Measurements from ENCODE around the gene RAD50. TPM values are rescaled to one million over a fixed set of nuclear protein-coding genes. Genes with fewer than 3 reads are reported as not detected.
"Not testable (repeated sequence)": the region's sequence is repeated elsewhere in the genome, so short reads cannot be mapped to it uniquely, and the experiment has no call there.

The RAD50 gene
- 10 to 100 TPM; 41.5 to 43.3 TPM for total RNA-seq

DNA sequence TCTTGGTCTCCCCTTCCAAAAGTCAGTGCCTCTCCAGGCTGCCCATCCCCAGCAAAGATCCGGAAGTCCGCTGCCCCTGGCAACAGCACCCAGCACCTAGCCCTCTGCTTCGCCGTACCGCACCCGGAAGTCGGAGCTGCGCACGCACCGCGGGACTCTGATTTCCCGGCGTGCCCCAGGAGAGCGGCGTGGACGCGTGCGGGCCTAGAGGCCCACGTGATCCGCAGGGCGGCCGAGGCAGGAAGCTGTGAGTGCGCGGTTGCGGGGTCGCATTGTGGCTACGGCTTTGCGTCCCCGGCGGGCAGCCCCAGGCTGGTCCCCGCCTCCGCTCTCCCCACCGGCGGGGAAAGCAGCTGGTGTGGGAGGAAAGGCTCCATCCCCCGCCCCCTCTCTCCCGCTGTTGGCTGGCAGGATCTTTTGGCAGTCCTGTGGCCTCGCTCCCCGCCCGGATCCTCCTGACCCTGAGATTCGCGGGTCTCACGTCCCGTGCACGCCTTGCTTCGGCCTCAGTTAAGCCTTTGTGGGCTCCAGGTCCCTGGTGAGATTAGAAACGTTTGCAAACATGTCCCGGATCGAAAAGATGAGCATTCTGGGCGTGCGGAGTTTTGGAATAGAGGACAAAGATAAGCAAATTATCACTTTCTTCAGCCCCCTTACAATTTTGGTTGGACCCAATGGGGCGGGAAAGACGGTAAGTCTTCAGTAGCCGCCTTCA is at the start of gene RAD50:
Gene RAD50, plus strand, starts transcription at position 215 of the 715 bp plus-strand sequence. Its CDS starts 348 bp downstream, at position 563.
- ChIA-PET POLR2A (interaction anchor here (0.5 to 1.3 kb wide), 7 partner anchors 9 to 181 kb away, joined by 3 to 6 read pairs (median 4); partner anchors contain the start of genes IRF1 and KIF3A), CTCF (interaction anchor here (0.7 to 1.2 kb wide), 3 partner anchors 31 to 263 kb away, joined by 4 read pairs; no protein-coding TSS in a partner anchor)

DNA sequence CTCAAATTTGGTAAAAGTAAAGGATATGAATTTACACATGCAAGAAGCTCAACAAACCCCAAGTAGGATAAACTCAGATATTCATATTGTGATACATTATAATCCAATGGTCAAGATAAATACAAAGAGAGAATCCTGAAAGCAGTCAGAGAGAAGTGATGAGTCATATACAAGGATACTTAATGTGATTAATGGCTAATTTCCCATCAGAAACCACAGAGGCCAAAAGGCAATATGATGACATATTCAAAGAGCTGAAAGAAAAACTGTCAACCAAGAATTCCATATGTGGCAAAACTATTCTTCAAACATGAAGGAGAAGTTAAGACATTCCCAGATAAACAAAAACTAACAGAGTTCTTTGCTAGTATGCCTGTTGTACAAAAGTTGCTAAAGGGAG is 46.7 kb upstream of the RAD50 start:
- POLR2A ChIA-PET, result no interaction called here
- CTCF ChIA-PET, result interaction anchor here (3.5 kb wide), 1 partner anchor 124 kb away, joined by 11 read pairs; no protein-coding TSS in a partner anchor

DNA sequence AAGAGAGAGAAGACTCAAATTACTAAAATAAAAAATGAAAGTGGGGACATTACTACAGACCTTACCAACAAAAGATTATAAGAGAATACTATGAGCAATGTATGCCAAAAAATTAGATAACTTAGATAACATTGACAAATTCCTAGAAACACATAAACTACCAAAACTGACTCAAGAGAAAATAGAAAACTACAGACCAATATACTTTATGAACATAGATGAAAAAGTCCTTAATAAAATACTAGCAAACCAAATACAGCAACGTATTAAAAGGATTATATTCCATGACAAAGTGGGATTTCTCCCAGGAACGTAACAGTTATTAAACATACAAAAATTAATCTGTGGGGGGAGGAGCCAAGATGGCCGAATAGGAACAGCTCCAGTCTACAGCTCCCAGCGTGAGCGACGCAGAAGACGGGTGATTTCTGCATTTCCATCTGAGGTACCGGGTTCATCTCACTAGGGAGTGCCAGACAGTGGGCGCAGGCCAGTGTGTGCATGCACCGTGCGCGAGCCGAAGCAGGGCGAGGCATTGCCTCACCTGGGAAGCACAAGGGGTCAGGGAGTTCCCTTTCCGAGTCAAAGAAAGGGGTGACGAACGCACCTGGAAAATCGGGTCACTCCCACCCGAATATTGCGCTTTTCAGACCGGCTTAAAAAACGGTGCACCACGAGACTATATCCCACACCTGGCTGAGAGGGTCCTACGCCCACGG is 43.0 kb upstream of the RAD50 start:
- CTCF ChIA-PET, POLR2A ChIA-PET: not testable (repeated sequence)

DNA sequence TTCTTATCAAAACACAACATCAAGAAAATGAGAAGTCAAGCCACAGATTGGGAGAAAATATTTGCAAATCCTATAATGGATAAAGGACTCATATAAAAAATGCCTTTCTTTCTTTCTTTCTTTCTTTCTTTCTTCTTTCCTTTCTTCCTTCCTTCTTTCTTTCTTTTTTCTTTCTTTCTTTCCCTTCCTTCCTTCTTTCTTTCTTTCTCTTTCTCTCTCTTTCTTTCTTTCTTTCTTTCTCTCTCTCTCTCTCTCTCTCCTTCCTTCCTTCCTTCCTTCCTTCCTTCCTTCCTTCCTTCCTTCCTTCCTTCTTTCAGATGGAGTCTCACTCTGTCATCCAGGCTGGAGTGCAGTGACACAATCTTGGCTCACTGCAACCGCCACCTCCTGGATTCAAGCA is 34.7 kb upstream of the RAD50 start:
- POLR2A ChIA-PET, CTCF ChIA-PET: not testable (repeated sequence)

DNA sequence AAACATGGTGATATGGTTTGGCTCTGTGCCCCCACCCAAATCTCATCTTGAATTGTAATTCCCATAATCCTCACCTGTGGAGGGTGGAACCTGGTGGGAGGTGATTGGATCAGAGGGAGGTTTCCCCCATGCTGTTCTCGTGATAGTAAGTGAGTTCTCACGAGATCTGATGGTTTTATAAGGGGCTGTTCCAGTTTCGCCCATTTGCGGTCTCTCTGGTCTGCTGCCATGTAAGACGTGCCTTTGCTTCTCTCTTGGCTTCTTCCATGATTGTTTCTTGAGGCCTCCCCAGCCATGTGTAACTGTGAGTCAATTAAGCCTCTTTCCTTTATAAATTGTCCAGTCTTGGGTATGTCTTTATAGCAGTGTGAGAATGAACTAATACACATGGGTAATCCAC is 31.9 kb upstream of the RAD50 start:
- CTCF ChIA-PET, result interaction anchor here (1.4 kb wide), 1 partner anchor 290 kb away, joined by 5 read pairs; no protein-coding TSS in a partner anchor
- POLR2A ChIA-PET, result not testable (repeated sequence)

DNA sequence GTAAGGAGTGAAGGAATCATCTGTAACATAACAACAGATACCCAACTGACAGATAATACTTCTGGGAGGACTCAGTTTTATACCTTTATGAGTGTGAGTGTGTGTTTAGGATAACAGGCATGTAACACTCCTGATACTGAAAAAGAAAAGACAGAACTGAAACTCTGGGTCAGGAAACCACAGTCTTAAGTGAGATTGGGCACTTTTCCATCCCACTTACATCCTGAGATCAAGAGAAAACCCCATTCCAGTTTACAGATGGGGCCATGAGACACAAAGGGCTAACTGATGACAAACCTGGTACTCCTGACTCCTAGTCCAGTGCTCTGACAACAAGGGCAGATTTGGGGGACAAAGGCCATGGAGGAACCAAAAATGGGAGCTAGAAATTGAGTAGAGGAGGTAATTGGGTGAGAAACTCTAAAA is 31.5 kb upstream of the RAD50 start:
- CTCF ChIA-PET, result interaction anchor here (1.0 to 2.5 kb wide), 7 partner anchors 24 to 295 kb away, joined by 3 to 6 read pairs (median 4); partner anchors contain the start of gene RAD50

DNA sequence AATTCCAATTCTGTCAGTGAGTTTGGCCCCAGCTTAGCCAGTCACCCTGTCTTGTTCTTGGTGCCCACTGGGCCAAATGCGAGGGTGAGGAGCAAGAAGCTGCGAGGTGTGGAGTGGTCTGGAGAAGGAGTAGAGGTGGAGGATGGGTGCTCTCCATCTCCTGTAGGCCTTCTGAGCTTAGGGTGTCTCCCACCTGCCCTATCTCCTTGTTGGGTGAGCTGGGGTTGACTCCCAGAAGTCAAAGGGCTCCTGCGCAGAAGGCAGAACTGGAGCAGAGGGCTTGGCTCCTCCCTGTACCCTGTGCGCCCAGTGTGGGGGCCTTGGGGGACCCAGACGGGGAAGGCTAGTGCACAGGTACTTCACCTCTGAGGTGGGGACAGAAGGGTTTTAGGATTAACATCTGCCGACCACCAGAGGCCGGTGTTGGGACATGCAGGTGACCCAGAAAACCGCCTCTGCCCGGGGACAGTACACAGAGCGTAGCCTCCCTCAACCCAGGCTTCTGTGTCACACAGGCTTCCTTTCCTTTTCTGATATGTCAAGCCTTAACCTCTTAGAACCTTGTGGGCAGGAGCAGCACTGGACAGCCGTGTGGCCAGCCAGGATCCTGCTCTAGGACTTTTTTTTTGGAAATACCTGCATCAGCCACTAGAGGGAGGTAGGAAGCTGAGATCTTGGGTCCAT is 30.3 kb upstream of the RAD50 start:
- CTCF ChIA-PET, result interaction anchor here (0.6 to 3.6 kb wide), 35 partner anchors 10 to 461 kb away, joined by 3 to 17 read pairs (median 4); partner anchors contain the start of gene RAD50

More for the DNA sequence above, 31.5 kb upstream of the RAD50 start:
- POLR2A ChIA-PET, result no interaction called here

DNA sequence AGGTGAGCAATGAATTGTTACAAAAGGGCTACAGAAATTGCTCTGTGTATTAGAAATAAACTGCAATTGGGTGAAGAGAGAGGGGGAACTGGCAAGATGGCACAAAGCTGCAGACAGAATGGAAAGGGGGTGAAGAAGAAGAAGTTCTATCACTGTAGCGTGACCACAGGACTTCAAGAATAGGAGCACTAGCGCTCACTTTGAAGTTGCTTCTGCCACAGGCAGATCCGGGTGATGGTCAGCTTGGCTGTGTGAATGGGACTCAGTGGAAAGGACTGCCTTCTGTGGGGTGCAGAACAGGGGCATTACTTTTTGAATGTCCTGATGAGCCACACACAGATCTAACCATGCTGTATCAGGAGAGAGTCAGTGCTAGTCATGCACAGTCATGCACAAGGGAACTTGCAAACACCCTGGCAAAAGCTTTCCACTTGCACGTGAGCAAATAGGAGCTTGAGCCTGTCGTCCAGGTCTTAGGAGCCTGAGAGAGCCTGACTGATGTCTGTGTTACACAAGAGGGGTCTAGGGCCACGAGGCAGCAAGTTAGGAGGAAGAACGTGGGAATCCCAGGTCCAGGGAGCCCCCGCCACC is 29.7 kb upstream of the RAD50 start:
- ChIA-PET POLR2A (no interaction called here), CTCF (interaction anchor here (0.6 to 3.6 kb wide), 30 partner anchors 10 to 462 kb away, joined by 3 to 17 read pairs (median 4); no protein-coding TSS in a partner anchor)

More for the DNA sequence above, 30.3 kb upstream of the RAD50 start:
- POLR2A ChIA-PET, result no interaction called here

DNA sequence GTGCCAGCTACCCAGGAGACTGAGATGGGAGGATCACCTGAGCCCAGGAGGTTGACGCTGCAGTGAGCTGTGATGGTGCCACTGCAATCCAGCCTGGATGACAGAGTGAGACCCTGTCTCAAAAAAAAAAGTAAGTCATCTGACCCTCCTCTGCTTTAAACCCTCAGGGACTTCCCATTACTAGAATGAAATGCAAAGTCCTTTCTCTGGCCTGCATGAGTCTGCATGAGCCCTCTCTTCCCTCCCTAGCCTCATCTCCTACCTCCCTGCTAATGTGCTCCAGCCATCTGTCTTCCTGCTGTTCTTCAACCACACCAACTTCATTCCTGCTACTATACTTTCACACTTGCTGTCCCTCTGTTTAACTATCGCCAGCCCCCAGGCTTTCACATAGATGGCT is 28.8 kb upstream of the RAD50 start:
- ChIA-PET POLR2A (no interaction called here), CTCF (interaction anchor here (1.2 to 3.6 kb wide), 9 partner anchors 19 to 296 kb away, joined by 3 to 17 read pairs (median 5); no protein-coding TSS in a partner anchor)

DNA sequence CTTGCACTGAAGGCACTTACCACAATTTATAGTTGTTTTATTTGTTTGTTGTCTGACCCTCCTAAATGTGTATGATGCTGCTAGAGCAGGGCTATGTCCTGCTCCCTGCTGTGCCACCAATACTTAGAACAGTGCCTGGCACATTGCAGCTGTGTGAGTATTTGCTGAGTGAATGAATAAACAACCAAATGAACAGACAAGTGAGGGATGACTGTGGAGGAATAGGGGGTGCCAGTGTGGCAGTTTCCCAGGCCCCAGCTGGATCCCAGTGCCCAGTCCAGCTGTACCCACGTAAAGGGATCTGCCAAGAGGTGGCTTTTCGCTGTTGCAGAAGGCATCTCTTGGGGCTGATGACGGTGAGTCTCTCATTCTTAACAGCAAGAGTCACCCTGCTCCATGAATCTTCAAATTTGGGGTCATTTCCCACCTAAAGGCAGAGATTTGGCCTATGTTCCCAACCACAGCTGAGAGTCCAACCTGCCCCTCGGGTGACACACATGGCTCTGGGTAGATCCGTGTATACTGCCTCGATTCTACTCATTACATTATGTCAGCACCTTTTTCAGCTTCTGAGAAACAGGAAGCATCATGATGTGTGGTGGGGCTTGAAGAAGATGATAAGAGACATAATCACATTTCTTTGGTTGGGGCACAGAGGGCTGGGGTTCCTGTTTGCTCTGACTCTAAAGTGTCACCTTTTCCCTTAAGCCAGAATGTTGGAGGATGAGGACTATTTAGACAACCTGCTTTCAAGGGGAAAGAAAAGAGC is 27.7 kb upstream of the RAD50 start:
- POLR2A ChIA-PET, result interaction anchor here (0.6 kb wide), 1 partner anchor 49 kb away, joined by 4 read pairs; no protein-coding TSS in a partner anchor

DNA sequence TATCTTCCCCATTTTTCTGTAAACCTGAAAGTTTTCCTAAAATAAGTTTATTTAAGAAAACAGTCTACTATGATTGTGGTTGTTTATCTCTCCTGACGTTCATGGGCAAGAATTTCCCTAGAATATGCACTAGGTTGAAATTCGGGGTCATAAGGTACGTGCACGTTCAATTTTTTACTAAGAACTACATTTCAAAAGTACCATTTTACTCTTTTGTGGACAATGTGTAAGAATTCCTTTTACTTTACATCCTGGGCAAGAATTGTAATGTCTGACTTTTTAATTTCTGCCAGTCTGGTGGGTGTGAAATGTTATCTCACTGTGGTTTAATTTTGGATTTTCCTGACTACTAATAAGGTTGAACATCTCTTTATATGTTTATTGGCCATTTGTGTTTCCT is 25.8 kb upstream of the RAD50 start:
- CTCF ChIA-PET, result interaction anchor here (0.7 to 1.1 kb wide), 2 partner anchors 22 to 111 kb away, joined by 3 read pairs; no protein-coding TSS in a partner anchor
- POLR2A ChIA-PET, result no interaction called here

More for the DNA sequence above, 27.7 kb upstream of the RAD50 start:
- CTCF ChIA-PET, result interaction anchor here (1.7 to 3.6 kb wide), 2 partner anchors 112 to 291 kb away, joined by 3 to 17 read pairs; no protein-coding TSS in a partner anchor

DNA sequence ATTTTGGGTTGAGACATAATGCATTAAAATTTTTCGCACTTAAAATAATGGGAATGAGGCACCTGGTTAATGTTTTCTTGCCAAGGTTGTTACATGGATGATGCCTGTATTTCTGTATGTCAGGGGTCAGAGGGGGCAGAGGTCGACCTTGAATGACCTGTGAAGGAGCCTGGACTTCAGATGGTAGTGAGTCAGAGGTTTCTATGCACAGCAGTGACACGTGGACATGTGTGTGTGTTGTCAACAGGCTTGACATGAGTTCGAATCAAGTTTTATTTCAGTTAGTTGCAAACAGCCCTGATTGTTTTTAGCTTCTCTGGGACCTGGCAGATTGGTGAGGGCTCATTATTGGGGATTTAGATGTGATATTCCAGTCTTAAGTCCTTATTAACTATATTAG is 17.1 kb upstream of the RAD50 start:
- ChIA-PET CTCF (no interaction called here), POLR2A (no interaction called here)

DNA sequence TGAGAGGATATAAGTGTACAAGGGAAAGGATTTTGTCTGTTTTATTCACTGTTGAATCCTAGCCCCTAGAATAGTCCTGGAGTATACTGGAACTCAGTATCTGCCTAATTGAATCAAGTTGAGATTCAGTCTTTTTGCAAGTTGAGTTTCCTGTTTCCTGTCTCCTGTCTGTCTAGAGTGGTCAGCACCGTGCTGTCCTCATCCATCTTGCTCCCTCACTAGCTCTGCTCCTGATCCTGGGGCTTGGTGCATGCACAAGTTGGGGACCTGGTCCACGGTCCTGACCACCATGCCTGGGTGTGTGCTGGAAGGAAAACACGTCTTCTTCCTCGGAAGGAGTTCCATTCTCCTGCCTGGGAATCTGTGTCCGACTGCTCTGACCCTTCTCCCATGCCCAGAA is 16.6 kb upstream of the RAD50 start:
- POLR2A ChIA-PET, result no interaction called here
- CTCF ChIA-PET, result interaction anchor here (1.1 kb wide), 1 partner anchor 168 kb away, joined by 3 read pairs; no protein-coding TSS in a partner anchor

DNA sequence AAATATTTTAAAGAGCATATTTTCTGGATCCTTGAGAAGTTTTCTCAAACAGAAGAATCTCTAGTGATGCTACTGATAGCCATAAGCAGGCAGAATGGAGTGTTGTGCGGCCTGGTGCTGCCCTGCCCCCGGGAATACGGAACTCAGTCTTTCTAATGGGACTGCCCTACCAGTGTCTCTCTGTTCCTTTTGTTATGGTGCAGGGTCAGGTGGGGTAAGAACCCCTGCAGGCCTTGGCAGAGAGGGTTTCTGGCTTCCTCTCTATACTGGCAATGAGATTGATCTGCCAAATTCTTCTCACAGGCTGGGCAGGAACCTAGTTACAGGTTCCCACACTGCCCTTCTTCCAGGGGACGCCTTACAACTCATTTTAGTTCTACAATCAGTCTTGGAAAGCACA is 16.0 kb upstream of the RAD50 start:
- CTCF ChIA-PET, result interaction anchor here (1.1 kb wide), 1 partner anchor 168 kb away, joined by 3 read pairs; no protein-coding TSS in a partner anchor

DNA sequence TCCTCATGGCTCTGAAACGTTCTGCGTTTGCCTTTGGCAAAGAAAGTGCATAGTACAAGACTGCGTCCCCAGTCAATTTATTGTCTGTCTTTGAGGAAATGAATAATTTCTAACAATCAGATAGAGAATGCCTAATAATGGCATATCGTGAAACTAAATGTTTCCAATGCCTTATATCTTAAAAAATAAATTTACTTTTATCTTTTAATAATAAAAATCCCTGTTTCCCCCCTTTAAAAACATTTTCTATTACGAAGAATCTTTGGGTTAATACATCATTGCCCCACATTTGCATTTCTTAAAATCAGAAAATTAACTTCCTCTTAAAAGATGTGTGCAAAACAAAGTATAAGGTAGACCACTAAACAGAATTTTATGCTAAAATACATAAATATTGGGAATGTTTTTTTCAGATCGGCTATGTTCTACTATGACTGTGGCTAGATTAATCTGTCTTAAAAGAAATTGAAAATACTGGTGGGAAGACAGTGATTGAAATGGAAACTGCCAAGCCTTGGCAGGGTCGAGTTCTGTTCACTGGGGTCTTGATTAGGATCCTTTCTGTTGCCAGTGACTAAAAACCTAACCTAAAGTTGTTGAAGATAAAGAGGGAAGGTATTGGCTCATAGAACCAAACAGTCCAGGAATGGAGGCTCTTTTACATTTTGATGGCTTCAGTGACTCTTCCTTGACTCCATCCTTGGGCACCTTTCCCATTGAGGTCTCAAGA is 13.1 kb upstream of the RAD50 start, which contains the start of gene IL5:
Gene IL5, minus strand, starts transcription at position 51 of the 730 bp plus-strand sequence. Its CDS starts 44 bp downstream, at position 7.
- CTCF ChIA-PET, result no interaction called here
- POLR2A ChIA-PET, result interaction anchor here (0.6 kb wide), 1 partner anchor 189 kb away, joined by 3 read pairs; no protein-coding TSS in a partner anchor

More for the DNA sequence above, 16.0 kb upstream of the RAD50 start:
- POLR2A ChIA-PET, result no interaction called here

DNA sequence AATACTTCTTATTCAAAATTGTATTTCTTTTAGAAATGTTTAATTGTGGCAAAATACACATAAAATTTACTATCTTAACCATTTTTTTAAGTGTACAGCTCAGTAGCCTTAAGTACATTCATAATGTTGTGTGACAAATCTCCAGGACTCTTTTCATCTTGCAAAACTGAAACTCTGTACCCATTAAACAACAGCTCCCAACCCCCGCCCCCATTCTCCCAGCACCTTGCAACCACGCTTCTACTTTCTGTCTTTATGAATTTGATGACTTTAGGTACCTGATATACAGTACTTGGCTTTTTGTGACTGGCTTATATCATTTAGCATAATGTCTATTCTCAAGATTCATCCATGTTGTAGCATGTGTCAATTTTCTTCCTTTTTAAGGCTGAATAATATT is 10.7 kb upstream of the RAD50 start:
- POLR2A ChIA-PET, result interaction anchor here (1.1 kb wide), 1 partner anchor 11 kb away, joined by 6 read pairs; the partner anchor contains the start of gene RAD50
- CTCF ChIA-PET, result interaction anchor here (0.7 kb wide), 1 partner anchor 269 kb away, joined by 3 read pairs; no protein-coding TSS in a partner anchor

DNA sequence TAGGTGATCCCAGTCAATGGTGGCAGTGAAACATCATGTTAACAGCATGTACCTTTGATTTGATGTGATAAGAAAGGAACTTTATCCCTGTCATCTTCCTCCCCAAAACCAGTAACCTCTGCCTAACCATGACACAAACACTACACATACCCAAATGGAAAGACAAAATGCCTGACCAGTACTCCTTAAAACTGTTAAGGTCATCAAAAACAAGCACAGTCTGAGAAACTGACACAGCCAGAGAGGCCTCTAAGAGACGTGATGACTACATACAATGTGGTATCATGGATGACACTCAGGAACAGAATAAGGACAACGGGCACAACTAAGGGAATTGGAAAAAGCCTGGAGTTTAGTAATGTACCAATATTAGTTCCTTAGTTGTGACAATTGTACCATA is 9.5 kb upstream of the RAD50 start:
- ChIA-PET POLR2A (interaction anchor here (0.5 kb wide), 1 partner anchor 162 kb away, joined by 4 read pairs; no protein-coding TSS in a partner anchor), CTCF (interaction anchor here (1.0 kb wide), 1 partner anchor 20 kb away, joined by 3 read pairs; no protein-coding TSS in a partner anchor)
